G401.6 (cell line): ENCODE data around the gene RNPEP.
"Not testable (repeated sequence)": the region's sequence is repeated elsewhere in the genome, so short reads cannot be mapped to it uniquely, and the experiment has no call there.

Source experiments
- FAIRE-seq: peaks from 2 replicates; lab custom pipeline; 2012; peaks lifted over from hg19 to GRCh38; lab: Jason Lieb, UNC

RNPEP gene, protein sequence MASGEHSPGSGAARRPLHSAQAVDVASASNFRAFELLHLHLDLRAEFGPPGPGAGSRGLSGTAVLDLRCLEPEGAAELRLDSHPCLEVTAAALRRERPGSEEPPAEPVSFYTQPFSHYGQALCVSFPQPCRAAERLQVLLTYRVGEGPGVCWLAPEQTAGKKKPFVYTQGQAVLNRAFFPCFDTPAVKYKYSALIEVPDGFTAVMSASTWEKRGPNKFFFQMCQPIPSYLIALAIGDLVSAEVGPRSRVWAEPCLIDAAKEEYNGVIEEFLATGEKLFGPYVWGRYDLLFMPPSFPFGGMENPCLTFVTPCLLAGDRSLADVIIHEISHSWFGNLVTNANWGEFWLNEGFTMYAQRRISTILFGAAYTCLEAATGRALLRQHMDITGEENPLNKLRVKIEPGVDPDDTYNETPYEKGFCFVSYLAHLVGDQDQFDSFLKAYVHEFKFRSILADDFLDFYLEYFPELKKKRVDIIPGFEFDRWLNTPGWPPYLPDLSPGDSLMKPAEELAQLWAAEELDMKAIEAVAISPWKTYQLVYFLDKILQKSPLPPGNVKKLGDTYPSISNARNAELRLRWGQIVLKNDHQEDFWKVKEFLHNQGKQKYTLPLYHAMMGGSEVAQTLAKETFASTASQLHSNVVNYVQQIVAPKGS

DNA sequence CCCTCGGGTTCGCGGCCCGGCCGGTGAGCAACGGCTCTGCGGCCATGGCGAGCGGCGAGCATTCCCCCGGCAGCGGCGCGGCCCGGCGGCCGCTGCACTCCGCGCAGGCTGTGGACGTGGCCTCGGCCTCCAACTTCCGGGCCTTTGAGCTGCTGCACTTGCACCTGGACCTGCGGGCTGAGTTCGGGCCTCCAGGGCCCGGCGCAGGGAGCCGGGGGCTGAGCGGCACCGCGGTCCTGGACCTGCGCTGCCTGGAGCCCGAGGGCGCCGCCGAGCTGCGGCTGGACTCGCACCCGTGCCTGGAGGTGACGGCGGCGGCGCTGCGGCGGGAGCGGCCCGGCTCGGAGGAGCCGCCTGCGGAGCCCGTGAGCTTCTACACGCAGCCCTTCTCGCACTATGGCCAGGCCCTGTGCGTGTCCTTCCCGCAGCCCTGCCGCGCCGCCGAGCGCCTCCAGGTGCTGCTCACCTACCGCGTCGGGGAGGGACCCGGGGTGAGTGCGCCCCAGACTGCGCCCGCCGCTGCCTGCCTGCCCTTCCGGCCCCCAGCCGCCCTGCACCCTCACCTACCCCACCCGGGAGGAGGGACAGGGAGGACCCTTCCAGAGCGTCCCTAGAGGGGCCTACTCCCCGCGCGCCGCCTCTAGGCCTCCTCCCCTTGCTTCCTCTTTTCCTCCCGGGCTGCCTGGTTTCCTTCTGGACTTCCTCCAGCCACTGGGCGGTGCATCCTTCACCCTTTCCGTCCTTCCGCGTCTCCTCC, at the start of gene RNPEP:
RNPEP (plus strand) TSS at position 26 of the 757 bp plus-strand sequence; CDS start at position 45, 19 bp downstream.
- FAIRE-seq: peak; percentile 56

DNA sequence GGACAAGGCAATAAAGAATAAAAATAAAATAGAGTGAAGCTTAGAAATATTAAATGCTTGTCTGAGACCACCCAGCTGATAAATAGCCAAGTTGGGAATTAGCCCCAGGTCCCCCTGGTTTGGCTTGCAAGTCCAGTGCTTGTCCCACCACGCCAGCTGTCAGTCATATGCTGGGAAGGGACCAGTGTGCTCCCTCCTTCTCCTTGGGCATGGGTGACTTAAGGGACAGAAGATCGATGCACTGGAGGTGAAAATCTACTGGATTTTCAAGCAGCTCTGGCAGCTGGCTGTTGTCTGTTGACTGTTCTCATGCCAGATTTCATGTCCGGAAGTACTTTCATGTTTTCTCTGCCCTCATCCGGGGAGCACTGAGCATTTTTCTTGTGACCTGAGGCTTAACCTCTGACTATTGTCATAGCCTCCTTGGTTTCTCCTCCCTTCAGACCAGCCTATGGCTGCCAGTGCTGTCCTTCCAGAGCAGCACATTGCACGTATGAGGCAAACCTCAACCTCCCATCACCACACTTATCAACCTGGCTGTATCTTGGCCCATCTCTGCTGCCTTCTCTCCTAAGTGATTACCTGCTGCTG, 48.5 kb upstream of the RNPEP start:
- FAIRE-seq: no peak

DNA sequence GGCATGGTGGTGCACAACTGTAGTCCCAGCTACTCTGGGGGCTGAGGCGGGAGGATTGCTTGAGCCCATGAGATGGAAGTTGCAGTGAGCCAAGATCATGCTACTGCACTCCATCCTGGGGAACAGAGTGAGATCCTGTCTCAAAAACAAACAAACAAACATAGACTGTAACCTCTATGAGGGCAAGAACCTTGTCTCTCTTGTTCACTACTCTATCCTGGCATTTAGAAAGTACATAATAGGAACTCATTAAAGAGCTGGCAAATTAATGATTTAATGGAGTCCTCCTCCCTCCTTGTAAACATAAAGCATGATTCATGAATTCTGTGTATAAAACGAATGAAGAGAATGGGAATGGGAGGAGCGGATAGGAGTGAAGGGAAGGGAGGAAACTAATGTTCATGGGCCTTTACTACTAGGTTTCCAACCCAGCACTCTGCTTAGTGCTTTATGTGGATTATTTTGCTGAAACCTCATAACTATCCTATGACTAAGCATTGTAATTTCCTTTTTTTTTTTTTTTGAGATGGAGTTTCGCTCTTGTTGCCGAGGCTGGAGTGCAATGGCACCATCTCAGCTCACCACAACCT, 44.7 kb upstream of the RNPEP start:
- no peak for FAIRE-seq

DNA sequence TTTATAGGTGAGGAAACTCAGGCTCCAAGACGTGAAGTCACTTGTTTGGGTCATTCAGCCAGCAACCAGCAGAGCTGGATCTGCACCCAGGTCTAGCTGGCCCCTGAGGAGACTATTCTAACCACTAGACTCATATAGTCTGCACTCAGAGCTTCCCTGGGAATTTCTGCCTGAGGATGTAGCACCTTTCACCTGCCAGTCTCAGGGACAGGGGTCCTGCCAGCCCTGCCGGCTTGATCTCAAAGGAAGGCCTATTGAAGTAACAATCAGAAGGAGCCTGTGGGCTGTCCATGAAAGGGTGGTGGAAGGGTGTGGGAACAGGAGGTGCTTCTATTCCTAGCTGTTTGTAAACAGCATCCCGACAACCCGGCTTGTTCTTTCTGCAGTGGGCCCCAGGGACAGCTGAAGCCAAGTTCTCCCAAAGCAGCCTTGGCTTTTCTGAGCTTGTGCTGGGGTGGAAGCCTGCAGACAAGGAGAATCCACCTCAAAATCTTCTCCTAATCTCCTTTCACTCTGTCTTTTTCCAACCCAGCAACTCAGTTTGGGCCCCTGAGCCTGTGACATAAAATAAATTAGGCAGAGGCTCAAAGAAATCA, 43.9 kb upstream of the RNPEP start:
- no peak for FAIRE-seq

DNA sequence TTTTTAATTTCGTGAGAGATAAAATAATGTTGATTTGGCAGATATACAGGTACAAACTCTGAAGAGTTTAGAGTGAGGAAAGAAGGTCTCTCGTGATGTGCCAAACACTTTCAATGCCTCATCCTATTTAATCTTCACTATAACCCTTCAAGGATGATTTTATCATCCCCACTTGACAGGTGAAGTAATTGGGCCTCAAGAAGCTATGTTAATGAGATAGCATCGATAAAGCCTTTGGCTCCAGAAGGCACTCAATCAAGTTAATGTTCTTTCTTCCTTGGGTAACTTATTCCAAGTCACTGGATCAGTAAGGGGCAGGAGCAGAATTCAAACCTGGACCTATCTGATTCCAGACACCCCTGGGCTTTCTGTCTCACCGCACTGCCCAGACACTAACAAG, 43.3 kb upstream of the RNPEP start:
- no peak for FAIRE-seq

DNA sequence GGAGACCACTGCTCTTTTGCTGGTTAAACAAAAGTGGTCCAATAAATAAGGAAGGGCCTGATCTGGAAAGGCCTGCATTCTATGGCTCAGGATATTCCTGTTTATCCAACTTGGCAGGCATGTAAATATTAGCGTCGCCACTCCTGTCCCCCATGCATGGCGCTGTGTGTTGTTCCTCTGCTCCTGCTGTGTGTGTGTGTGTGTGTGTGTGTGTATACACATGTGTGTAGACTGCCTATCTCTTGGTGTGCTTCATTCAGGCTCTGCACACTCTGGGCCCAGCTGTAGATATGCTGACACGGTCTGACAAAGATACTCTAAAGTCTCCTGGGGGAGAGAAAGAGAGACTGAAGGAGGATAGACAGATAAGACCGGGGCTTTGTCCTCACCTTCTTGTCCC, 42.9 kb upstream of the RNPEP start:
- FAIRE-seq: no peak

DNA sequence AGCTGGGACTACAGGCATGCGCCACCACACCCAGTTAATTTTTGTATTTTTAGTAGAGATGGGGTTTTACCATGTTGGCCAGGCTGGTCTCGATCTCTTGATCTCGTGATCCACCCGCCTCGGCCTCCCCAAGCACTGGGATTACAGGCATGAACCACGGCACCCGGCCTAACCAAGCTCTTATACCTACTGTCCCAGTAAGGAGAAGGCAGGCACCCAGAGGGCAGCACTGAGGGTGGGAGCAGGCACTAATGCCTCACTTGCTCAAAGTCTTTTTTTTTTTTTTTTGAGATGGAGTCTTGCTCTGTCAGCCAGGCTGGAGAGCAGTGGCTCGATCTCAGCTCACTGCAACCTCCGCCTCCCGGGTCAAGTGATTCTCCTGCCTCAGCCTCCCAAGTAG, 42.1 kb upstream of the RNPEP start:
- not testable (repeated sequence) for FAIRE-seq

DNA sequence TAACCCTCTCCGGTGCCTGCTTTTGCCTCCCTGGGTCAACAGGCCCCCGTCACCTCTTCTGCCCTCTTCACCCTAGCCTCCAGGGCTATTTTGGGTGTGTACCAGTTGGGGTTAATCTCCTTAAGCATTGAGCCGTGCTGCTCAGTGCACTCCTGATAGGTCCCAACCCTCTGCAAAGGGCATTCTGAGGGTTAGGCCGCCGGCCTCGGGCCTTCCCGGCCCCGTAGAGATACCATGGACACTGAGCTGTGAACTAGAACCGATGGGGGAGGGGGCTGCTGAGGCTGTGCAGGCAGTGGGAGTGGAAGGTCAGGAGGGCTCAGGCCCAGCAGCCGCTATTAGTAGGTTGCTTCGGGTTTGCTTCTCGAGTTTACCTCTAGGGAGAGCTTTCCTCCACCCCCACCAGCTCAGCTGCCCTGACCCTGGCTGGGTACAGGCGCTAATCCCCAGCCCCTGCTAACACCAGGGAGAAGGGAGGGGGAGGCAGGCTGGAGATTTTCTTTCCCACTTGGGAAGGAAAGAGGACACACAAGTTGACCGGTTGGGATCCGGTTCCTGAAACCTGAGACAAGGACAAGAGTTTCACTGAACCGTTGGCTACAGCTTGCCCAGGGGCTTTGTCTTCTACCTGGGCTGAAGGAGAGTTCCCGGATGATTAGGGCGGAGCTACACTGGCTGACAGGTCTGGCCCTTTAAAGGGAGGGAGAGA, 40.9 kb upstream of the RNPEP start:
- no peak for FAIRE-seq

DNA sequence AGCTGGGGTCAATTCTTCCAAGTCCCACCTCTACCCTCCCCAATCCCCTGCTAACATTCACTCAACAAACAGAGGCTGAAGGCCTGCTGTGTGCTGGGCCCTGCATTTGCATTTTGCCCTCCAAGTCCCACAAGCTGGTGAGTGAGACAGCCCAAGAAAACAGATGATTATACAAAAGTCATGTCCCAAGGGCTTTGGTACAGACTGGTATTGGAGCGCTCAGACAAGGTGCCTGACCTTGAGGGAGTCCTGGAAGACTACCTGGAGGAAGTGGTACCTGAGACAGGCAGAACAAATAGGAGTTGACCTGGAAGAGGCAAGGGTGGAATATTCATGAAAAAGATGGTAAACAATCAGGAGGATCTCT, 40.3 kb upstream of the RNPEP start:
- FAIRE-seq: no peak

DNA sequence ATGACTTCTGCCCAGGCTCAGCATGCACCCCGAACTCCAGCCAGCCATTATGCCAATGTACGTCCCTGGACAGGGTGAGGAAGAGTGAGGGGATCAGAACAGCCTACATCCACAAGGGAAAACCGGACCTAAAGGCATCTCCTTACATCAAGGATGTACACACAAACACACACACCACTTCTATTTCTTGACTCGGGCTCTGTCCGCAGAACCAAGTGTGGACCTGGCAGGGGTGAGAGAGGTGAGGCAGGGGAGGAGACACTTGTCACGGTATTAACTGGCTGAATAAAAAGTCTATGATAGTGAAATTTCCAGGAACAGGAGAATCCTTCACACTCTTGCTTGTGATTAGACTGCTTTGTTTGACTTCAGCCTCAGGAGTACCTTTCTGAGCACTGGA, 38.4 kb upstream of the RNPEP start:
- no peak for FAIRE-seq

DNA sequence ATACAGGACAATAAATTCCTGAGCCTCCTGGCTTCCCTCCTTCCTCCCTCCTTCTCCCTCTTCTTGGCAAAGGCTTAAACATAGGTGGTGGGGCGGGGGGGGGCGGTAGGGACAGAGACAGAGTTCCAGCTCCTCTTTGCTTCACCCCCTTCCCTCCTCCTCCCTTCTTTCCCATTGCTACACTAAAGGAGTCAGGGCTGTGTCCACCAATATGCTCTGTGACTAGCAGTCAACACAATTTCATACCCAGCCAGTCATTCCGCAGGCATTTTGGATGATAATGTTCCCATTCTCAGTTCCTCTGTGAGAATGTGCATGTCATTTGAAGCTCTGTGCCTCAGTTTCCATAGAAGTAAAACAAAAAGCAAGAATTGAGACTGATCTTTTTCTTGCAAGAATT, 37.8 kb upstream of the RNPEP start:
- no peak for FAIRE-seq

DNA sequence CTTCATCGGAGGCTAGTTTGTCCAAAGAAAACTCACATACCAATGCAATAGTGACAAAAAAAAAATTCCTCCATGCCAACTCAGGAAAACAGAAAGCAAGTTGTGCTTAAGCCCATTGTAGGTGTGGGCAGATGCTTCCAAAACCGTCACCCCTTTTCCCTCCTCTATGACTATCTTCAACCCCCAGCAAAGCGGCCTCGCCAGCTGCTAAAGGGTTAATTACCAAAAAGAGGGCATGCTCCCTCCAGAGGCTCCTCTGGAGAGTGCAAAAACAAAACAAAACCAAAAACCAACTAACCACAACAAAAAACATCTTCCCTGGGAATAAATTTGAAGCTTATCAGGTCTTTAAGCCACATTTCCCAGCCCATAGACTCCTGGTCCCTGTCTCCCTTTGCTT, 37.3 kb upstream of the RNPEP start:
- FAIRE-seq: no peak

DNA sequence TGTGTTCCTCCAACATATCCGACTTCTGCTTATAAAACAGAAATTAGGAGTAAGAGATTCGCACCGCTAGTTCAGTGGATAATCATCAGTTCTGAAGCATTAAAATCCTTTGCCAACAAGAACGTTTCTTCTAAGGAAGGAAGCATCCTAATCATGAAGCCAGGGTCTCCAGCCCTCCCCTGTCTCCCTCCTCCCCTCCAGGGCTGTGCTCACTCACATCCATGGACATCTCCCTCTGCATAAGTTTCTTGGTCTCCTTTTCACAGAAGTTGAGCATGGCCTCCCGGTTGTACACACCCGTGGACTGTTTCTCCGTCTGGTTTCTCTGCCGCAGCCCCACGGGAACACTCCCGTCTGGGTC, 36.6 kb upstream of the RNPEP start:
- FAIRE-seq: no peak

DNA sequence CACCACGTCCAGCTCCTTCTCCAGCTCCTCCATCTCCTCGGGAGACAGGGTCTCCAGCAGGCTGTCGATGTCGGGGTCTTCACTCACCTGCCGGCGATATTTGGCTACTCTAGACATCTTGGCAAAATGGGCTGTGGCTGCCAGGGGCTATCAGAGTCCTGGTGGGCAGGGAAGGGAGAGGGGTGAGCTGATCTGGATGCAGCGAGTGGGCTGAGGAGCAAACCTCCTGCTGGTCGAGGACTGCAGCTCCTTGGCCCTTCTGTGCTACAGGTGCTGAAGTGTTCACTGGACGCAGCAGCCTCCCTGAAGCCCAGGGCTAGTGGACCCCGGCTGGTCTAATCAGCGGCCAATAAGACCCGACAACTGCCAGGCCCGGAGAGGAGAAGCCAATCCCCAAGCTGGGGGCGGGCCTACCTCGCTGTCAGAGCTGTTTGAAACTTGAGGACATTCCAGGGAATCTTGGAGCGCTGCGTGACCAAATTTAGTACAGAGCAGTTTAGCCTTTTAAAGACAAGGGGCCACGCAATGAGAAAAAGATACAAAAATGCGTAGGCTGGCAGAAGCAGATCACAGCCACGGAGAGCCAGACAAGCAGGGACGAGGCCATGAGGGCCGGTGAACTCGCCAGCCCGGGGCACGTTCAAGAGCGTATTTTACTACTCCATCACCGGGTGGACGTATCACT, 36.1 kb upstream of the RNPEP start, which contains the start of gene LMOD1:
LMOD1 (minus strand) TSS at position 325 of the 685 bp plus-strand sequence; CDS start at position 117, 208 bp downstream.
- FAIRE-seq: peak; percentile 93

DNA sequence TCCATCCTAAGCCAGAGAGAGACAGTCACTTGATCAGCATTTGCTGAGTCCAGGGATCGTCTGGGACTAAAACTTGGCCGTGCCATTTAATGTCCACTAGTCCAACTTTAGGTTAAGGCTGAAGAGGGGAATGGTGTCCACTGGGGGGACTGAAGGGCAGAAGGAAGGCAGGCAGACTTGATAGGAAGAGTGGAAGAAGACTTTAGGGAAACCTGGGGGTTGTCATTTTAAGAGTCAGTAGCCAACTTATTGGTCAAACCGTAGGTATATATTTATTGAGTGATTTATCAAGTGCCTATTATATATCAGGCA, 34.8 kb upstream of the RNPEP start:
- no peak for FAIRE-seq

DNA sequence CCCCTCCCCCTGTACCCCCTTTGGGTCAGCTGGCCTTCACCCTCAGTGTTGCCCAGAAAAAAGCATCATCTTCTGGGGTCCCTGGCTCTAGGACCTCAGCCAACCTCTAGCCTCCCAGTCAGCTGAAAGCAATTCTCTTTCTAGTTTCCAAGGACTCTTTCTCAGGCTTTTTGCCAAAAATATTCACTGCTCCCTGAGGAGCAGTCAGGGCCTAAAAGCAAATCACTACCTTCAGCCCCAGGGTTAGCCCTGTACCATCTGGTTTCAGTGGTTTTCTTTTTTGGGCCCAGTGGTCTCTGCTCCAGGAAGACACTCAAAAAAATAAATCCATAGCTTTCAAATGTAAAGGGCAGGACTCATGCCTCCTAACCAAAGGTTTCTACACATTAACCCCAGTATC, 33.0 kb upstream of the RNPEP start:
- no peak for FAIRE-seq

DNA sequence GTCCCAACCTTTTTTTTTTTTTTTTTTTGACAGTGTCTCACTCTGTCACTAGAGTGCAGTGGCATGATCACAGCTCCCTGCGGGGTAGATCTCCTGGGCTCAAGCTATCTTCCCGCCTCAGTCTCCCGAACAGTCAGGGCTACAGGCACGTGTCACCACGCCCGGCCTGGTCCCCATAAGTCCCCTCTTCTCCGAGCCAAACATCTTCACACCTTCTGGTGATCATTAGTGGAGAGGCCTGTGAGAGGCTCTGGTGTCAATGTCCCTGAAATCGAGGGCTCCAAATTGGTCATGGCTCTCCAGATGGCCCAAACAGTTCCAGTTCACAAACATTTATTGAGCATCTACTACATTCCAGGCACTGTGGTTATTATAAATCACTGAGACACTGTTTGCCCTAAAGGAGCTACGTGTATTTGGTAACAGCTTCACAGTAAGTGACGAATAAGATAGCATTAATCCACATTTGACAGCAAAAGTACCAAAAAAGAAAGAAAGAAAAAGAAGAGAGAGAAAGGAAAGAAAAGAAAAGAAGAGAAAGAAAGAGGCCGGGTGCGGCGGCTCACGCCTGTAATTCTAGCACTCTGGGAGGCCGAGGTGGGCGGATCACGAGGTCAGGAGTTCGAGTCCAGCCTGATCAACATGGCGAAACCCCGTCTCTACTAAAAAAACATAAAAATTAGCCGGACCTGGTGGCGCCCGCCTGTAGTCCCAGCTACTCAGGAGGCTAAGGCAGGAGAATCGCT, 28.0 kb upstream of the RNPEP start:
- FAIRE-seq: no peak

DNA sequence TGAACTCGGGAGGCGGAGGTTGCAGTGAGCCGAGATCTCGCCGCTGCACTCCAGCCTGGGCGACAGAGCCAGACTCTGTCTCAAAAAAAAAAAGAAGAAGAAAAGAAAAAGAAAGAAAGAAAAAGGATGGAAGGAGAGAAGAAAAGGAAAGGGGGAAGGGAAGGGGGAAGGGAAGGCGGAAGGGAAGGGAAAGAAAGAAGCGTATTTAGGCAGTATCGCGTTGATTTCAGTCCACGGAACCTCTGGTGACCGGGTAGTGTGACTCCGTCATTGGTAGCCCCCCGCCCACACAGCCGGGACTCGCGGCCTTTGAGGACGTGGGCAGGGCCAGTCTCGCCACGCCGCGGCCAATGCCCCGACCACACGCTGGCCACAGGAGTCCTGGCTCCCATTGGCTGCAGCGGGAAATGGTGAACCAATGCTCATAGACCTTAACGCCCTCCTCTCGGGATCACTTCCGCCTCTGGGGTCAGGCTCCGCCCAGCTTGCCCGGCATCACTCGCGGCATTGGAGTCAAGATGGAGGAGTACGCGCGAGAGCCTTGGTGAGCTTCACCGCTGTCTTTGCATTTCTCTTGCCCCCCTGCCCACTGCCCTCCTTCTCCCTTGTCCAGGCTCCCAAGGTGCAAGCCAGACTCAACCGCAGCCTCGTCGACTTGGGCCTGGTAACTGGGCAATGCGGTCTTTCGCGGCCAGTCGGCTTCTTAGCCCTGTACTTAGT, 27.3 kb upstream of the RNPEP start, which contains the start of gene TIMM17A:
TIMM17A (plus strand) TSS at position 495 of the 720 bp plus-strand sequence; CDS start at position 519, 24 bp downstream.
- FAIRE-seq: peak; percentile 98

DNA sequence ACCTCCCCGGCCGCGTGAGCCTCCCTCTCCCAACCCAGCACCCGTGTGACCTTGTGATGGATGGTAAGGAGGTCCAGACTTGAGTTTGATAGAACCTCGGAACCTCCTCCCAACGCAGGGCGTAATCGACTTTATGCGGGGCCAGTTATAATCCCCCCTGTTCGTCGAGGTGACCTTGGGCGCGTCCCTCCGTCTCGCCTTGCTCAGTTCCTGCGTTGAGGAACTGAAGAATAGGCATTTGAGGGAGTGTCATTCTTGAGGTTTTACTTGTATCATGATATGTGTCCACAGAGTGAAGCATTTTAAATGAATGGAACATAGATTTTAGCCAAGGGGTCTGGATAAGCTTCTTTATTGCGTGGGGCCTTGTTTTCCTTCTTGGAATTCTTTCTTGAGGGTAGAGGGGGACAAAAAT, 26.7 kb upstream of the RNPEP start:
- no peak for FAIRE-seq
